ENCODE results near the gene ANKRD11. TPM values are rescaled to one million over a fixed set of nuclear protein-coding genes. Genes with fewer than 3 reads are reported as not detected.
A peak's percentile ranks its signal among the peaks of the same experiment; 100 is the strongest.
"Not testable (repeated sequence)": the region's sequence is repeated elsewhere in the genome, so short reads cannot be mapped to it uniquely, and the experiment has no call there.

ANKRD11 gene
- polyA plus RNA-seq, 5 donors = 82.4 to 104 (median 91.2) TPM

DNA sequence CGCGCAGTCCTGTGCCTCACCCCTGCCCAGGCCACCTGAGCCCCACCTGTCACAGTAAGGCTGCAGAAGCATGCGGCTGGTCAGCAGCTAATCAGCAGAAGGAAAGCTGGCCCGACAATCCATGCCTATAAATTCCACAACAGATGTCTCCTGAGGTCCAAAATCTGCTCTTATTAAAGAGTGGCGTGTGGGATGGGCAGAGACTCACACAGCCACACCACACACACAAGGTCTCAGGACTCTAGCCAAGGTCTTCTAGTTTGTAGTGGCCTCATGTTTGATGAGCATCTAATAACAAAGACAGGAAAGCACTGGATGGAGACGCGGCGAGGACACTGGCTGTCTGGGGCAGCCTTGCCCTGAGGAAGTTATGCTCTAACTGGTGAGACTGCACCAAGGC, 55.9 kb downstream of the ANKRD11 start:
- no peak for DNase-seq

DNA sequence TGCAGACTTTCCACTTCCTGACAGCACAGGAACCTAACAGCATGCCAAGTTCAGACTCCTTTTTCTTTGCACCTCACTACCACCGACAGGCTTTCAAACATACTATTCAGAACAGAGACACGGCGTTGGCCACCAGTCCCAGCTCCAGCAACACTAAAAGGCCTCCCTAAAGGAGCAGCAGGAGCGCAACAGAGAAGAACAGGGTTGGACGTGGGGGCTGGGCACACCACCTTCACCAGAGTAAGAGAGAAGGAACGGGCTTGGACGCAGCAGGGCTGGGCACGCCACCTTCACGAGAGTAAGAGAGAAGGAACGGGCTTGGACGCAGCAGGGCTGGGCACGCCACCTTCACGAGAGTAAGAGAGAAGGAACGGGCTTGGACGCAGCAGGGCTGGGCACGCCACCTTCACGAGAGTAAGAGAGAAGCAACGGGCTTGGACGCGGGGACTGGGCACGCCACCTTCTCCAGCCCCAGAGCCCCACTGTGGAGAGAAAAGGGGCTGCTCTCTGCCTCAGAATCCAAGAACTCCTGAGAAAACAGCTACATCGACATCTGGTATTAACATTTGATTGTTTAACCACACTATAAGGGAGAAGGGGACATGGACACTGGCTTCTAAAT, 56.9 kb downstream of the ANKRD11 start:
- not testable (repeated sequence) for DNase-seq

DNA sequence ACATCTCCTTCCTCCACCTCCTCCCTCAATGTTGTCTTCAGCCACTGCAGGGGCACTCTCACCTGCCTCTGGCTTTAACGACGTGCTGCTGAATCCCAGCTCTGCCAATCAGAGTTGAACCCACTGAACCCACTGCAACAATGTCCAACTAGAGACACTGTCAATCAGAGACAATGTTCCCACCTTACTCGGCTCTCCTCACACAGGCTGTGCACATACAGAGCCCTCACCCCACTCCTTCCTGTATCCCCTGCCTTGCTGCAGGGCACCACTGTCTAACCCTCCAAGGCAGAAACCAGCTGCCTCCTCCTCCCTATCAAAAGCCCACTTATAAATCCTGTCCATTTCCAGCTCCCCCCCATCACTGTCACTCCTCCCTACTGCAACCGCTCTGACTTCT, 58.7 kb downstream of the ANKRD11 start:
- DNase-seq = no peak

DNA sequence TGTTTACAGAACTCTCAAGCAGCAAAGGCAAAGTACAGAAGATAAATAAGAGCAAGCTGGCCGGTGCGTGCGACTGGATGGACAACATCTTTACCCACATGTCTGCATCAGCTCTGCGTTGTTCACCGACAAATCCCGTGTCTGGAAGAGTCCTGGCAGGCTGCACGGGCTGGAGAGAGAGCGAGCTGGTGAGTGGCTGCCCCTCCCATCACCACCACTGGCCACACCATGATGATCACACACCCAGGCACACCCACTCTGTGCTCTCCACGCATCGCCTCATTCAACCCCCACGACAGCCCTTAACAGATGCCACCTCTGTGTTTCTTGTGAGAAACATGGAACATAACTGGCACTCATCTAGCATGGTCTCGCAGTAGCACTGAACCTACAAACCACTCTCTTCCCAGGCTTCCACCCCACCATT, 59.2 kb downstream of the ANKRD11 start:
- DNase-seq = no peak

DNA sequence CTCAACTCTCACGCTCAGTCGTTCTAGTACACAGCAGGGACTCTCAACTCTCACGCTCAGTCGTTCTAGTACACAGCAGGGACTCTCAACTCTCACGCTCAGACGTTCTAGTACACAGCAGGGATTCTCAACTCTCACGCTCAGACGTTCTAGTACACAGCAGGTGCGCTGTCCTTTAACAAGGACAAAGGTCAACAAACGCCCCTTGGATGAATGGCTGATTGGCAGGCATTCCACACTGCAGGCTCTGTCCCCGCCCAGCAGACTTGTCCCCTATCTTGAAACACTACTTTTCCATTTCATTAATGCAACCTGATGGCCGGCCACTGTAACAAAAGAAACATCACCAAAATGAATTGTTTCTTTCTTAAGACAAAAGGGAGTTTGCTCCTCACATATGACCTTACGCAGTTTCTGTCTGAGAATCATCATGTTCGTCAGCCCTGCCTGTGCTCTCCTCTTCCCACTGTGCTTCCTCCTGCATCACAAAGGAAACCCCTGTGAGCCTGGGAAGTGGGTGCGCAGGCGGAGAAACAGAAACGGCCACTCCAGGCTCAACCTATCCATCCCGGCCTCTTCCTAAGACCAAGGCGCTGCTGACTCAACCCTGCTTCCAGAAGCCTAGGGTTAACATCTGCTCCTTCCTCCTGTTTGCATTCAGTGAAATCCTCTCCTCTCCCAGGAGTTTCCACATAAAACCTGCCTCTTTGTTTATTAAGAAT, 59.8 kb downstream of the ANKRD11 start:
- no peak for DNase-seq

DNA sequence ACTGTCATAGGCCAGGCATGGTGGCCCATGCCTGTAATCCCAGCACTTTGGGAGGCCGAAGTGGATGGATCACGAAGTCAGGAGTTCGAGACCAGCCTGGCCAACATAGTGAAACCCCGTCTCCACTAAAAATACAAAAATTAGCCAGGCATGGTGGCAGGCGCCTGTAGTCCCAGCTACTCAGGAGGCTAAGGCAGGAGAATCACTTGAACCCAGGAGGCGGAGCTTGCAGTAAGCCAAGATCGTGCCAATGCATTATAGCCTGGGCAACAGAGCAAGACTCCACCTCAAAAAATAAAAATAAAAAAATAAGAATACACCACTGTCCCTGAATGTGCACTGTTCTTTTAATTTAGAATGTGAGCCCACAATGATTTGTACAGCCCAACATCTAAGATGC, 61.8 kb downstream of the ANKRD11 start:
- DNase-seq = not testable (repeated sequence)

DNA sequence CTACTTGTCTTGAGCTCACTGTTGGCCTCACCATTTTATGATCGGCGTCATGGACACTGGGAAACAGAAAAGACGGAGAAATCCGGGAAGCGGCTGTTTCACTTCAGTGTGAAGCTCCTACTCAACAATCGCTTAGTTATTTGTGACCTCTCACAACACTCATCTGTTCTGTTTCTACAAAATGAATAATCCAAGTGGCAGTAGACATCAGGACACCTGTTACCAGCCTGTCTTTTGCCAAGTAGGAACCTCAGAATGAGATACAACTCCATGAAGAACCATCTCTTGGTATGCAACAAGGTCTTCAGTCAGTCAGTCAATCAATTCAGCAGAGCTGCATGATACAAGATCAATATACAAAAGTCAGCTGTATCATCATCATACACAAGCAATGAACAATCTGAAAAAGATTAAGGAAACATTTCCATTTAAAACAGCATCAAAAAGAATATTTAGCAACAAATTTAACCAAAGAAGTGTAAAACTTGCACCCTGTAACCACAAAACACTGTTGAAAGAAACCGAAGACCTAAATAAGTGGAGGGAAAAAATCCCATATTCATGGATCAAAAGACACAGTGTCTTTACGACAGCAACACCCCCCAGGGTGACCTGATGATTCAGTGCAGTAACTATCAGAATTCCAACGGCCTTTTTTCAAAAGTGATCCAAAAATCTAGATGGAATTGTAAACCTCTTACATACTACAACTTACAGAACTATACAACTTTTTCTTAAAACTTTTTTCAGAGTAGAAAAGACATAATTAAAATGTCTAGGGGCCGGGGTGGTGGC, 63.4 kb downstream of the ANKRD11 start:
- no peak for DNase-seq

DNA sequence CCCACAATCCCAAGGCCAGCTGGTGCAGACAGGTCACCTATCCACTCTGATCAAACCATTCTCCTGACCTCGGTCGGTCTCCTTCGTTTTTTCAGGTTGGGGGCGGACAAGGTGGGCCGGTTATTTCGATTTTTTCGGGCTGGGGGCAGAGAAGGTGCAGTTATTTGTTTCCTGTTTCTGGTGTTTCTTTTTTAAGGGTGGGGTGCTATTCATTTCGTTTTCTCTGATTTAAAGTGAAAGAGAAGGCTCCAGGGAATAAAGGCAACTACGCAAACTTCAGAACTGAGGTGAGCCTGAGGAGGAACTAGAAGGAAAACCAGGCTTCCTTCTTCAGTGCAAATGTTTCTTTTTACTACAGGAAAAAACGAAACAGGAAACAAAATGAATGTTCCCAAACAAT, 64.8 kb downstream of the ANKRD11 start:
- no peak for DNase-seq

DNA sequence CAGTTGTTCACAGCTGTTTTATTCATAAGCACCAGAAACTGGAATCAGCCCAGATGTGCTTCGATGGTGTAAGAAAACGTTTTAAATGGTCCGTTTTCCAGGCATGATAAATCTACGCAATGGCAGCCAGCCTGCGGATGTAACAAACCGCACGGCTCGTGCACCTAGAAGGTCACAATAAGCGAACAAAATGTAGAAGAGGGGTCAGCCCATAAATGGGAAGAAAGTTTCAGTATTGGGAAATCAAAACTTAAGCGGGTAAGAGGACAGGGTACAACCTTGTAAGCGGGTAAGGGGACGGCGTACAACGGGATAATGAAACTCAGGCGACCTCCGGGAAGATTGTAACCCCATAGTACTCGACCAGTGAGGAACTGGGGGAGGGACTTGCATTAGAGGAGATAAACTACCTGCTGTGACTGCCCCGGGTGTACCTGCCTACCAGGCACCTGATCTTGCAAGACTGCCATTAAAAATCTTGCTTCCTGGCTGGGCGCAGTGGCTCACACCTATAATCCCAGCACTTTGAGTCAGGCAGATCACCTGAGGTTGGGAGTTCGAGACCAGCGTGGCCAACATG, 66.6 kb downstream of the ANKRD11 start:
- DNase-seq = no peak

DNA sequence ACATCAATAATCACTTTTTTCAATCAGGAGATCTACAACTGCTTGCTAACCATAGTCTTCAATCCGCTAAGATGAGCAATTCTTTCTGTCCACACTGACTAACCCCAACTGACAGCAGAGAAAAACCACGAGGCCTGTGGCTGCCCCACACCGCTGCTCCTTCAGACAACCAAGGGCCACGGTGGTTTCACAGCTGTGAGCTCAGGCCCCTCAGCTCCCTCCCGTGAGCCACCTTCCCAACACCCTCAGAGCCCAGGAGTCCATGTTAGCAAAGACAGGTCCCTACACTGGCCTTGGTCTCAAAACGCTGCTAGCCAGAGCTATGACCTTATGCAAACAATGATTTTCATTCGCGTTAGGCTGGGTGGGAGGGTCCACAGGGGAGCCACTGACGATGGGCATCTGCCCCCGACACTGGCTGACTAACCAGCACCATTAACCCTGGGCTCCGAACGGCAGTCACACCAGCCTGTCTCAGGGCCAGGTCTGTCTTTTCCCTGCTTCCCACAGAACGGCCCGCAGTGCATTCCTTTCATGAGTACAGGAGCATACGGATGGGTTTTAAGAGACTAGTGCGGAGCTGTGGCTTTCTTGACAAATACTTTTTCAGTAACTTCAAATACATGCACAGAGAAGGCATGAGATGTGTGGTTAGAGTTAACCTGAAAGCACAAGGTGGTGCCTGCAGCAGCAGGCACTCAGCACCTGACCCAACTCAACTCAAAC, 67.3 kb downstream of the ANKRD11 start:
- no peak for DNase-seq

DNA sequence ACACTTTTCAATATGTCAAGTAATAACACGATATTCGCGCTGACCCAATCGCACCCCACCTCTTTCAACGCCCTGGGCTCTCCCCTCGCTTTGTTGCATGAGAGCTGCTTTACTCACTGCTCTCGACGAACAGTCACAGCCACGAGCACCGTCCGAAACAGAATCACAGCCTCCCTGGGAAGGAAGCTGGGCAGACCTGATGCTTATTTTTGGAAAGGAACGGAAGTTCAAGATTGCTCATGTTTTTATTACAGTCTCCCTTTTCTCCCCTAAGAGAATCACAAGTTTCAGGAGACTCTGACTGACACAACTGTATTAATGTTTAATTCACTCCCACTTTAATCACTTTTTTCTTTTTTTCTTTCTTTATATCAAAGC, 67.8 kb downstream of the ANKRD11 start:
- DNase-seq = no peak

DNA sequence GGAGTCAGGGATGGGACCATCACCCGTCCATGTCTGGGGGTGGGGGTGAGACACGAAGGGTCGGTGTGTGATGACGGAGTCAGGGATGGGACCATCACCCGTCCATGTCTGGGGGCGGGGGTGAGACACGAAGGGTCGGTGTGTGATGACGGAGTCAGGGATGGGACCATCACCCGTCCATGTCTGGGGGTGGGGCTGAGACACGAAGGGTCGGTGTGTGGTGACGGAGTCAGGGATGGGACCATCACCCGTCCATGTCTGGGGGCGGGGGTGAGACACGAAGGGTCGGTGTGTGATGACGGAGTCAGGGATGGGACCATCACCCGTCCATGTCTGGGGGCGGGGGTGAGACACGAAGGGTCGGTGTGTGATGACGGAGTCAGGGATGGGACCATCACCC, 69.1 kb downstream of the ANKRD11 start:
- DNase-seq = not testable (repeated sequence)

DNA sequence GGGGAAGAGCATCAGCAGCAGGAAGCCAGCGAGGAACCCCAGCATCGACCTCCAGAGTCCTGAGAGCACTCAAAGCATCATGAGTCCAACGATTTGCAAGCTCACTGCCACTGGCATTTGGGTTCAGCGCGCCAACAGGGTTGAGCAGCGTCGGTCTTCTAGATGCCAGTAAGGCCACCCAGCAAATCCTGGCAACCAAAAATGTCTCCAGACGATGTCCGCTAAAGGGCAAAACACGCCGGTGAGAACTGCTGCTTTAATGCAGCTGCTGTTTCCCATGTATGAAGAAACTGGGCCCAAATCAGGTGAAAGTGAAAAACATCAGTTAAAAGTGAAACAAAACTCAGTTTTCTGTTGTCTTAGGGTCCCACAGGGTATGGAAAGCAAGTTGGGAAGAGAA, 70.2 kb downstream of the ANKRD11 start:
- DNase-seq = no peak

DNA sequence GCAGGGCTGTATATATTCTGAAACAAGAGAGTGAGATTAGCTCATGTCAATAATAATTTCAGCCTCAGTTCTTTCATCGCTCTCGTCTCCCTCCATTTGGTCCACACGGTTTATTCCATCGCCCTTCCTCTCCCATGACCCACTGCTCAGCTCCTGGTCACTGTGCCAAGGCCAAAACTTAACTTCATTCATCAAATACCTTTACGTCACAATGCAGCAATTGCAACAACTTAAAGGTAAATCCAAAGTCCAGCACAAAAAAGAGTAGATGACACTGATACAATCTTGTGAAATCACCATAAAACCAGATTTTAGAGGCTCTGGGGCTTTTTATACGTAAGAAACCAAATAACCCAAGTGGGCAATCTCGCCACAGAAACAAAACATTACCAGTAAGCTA, 72.0 kb downstream of the ANKRD11 start:
- DNase-seq = no peak

DNA sequence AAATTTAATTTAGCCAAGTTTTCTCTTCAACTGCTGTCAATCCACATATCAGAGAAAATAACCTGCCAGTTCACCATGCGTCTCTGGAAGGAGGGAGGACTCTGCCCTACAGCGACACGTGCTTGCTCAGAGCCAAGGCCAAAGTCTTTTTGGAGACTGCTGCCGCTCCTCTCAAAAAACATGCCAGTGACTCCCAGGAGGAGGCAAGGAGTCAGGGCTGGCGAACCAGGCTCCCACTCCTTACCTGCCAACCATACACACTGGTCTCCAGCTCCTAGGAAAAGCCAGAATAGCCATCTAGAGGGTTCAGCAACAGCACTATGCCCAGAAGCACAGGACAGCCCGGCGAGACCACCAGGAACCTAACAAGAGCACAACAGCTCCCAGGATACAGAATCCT, 73.0 kb downstream of the ANKRD11 start:
- DNase-seq = no peak

DNA sequence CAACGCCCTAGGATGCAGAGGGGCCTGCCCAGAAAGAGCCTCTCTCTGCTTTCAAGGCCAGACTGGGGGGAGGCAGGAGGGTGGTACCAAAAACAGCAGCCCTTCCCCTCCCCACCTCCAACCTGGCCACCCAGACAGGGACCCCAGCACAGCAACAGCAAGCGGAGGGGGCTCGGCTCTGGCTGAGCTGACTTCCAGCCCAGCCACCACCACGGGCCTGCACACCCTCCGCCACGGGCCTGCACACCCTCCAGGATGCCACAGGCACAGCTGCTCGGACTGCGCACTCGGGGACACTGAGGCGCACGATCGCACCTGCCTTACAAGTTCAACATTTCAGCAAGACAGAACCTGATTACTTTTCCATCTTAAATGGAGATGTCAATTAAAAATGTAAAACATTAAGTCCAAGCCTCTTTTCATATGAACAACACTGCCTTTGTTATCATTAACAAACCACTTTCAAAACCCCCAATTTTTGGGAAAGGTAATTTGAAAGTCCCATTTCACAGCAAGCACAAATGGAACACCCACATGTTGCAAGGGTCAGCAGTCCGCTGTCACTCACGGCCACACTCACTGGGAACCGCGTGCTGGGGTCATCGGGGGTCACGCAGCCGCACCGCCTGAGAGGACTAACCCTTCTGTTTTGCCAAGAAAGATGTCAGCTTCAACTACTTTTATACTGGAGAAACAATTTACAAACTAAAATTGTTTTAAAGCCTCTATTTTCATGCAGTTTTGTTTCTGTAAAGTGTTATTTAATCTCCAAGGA, 76.4 kb downstream of the ANKRD11 start:
- DNase-seq = no peak

DNA sequence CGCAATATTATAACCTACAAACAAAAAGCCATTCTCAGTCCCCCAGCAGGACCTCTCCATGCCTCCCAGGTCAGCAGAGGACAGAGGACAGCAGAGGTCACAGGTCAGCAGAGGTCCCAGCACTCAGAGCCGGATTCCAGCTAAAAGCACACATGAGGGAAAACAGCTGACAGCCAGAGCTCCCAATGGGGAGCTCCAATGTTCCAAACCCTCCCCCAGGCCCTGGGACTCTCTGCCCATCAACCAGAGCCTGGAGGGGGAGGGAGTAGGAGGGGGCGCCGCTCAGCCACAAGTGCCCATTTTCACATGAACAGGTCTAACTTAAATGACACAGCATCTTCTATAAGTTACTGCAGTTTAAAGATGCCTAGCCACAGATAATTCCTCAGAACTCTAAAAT, 77.5 kb downstream of the ANKRD11 start:
- no peak for DNase-seq

DNA sequence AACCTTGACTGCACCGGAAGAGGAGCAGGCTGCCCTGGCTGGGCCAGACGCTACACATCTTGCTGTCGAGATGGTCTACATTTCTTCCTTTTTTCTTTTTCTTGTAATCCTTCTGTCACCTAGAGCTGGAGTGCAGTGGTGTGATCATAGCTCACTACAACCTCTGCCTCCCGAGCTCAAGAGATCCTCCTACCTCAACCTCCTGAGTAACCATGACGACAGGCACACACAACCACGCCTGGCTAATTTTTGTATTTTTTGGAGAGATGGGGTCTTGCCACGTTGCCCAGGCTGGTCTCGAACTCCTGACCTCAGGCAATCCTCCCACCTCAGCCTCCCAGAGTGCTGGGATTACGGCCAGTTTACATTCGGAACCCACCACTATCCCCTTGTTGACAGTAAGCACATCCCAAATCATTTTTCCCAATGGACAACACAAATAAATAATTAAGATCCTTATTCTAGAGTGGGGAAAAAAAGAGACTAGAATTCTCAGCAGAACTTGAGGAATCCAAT, 79.0 kb downstream of the ANKRD11 start:
- DNase-seq = no peak

DNA sequence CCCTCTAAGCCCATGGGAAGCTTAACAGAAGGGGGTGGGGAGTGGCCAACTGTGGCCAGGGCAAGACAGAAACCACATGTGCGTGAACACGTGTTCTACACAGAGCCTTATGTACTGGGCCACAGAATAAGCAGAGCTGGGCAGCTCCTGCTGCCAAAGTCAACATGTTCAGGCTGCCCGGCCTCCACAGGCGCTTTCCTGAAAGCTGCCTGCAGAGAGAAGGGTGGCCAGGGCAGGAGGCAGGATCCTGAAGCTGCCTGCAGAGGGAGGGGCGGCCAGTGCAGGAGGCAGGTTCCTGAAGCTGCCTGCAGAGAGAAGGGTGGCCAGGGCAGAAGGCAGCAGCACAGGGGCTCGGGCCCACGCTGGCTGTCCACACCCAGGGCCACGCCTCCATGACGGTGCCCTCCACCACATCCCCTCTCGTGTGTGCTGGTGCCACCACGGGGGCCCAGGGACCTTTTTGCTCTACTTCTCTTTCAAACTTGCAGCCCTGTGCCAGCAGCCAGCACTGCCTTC, 79.5 kb downstream of the ANKRD11 start:
- DNase-seq = peak; percentile 38 to 45

DNA sequence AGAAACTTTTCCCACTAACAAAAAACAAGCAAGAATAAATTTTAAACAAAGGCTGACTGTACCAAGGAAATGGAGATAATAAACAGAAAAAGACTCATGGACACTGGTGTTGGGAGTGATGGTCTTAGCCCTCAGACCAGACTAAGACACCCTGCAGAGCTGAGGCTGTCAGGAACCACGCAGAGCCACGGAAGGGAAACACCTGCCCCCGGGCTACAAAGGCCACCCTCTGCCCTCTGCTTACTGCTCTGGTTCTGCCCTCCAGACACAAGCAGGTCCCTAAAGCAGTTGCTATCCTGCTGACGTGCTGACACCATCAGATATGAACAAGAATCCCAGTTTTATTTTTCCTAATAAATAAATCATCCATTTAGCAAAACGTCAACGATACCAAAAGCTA, 80.0 kb downstream of the ANKRD11 start:
- DNase-seq = no peak

Measured in right lung (tissue), 5 donors.